GM23248 (cell line): ENCODE data around the gene GCGR.

Experiments used
- EZH2 ChIP-seq: fragments of 200-600 bp; sonication (generic); IDR thresholded peaks from 2 replicates; pipeline ENCODE4 v1.6.1; 2018; ENCODE audit warnings: antibody characterized with exemption, mild to moderate bottlenecking; ENCODE audit not compliant: insufficient read depth, poor library complexity, severe bottlenecking
- EZH2phosphoT487 ChIP-seq: fragments of 200-600 bp; sonication (generic); IDR thresholded peaks from 2 replicates; pipeline ENCODE4 v1.6.1; 2018; ENCODE audit warnings: antibody characterized with exemption, moderate library complexity, mild to moderate bottlenecking, low read depth; ENCODE audit not compliant: insufficient read depth

DNA sequence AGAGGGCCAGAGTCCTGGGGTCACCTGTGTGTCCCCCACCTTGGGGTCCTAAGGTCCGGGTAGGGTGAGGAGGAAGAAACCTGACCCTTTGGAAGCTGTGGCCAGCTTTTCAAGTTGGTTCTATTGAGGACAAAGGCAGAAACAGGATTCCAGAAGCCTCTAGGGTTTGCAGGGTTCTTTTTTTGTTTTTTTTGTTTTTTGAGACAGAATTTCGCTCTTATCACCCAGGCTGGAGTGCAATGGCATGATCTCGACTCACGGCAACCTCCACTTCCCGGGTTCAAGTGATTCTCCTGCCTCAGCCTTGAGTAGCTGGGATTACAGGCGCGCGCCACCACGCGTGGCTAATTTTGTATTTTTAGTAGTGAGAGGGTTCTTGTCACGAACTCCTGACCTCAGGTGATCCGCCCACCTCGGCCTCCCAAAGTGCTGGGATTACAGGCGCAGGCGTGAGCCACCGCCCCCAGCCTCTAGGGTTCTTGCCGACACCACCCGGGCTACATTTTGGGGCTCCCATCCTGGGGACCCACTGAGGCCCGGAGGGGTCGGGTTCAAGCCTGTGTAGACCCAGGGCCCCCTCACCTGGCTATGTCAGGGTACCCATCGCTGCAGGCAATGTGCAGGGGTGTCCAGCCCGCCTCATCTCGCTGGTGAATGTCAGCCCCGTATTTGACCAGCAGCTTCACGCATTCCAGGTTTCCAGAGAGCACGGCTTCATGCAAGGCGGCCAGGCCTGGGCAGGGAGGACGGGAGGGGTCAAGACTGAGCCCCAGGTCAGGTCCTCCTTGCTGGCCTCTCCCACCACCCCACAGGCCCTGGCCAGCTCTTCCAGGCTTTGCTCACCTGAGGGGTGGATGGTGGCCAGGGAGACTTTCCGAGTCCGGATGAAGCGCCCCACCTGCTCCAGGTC is 30.2 kb downstream of the GCGR start:
- TF ChIP-seq EZH2phosphoT487 (no peak), EZH2 (no peak)
